Smooth muscle cell (in vitro differentiated cells): ENCODE data around the gene RPAP3. TPM values are rescaled to one million over a fixed set of nuclear protein-coding genes. Genes with fewer than 3 reads are reported as not detected.

Source experiments
- DNase-seq: peaks from one replicate; lab custom pipeline; 2025; ENCODE audit not compliant: unreplicated experiment; lab: John Stamatoyannopoulos, UW
- H2AFZ ChIP-seq: fragments of 200-600 bp; sonication (generic); 2 replicates; pipeline ENCODE4 v1.6.0; 2016; ENCODE audit warnings: antibody characterized with exemption, low read depth, mild to moderate bottlenecking
- H3F3A ChIP-seq: fragments of 200-600 bp; sonication (generic); 2 replicates; pipeline ENCODE4 v1.6.0; 2017; ENCODE audit warnings: antibody characterized with exemption, low read depth
- H3K27ac ChIP-seq: fragments of 200-600 bp; sonication (generic); 2 replicates; pipeline ENCODE4 v1.5.1; 2016; ENCODE audit warnings: low read depth, mild to moderate bottlenecking
- H3K27me3 ChIP-seq: fragments of 200-600 bp; sonication (generic); 2 replicates; pipeline ENCODE4 v1.6.1; 2016; ENCODE audit warnings: low read depth, mild to moderate bottlenecking
- H3K36me3 ChIP-seq: fragments of 200-600 bp; sonication (generic); 2 replicates; pipeline ENCODE4 v1.5.1; 2016; ENCODE audit warnings: low read depth
- H3K4me1 ChIP-seq: fragments of 200-600 bp; sonication (generic); 2 replicates; pipeline ENCODE4 v1.5.1; 2016; ENCODE audit warnings: low read depth
- H3K4me2 ChIP-seq: fragments of 200-600 bp; sonication (generic); 2 replicates; pipeline ENCODE4 v1.6.0; 2016; ENCODE audit warnings: mild to moderate bottlenecking
- H3K4me3 ChIP-seq: fragments of 200-600 bp; sonication (generic); 2 replicates; pipeline ENCODE4 v1.5.1; 2016; ENCODE audit warnings: mild to moderate bottlenecking
- H3K79me2 ChIP-seq: fragments of 200-600 bp; sonication (generic); 2 replicates; pipeline ENCODE4 v1.6.0; 2016; ENCODE audit warnings: low read depth, mild to moderate bottlenecking
- H3K9ac ChIP-seq: fragments of 200-600 bp; sonication (generic); 2 replicates; pipeline ENCODE4 v1.6.0; 2016; ENCODE audit warnings: low read depth
- H3K9me3 ChIP-seq: fragments of 200-600 bp; sonication (generic); replicated peaks from 2 replicates; pipeline ENCODE4 v1.5.1; 2016; ENCODE audit warnings: low read depth
- H4K20me1 ChIP-seq: fragments of 200-600 bp; sonication (generic); 2 replicates; pipeline ENCODE4 v1.6.0; 2016; ENCODE audit warnings: low read depth
- CTCF ChIP-seq: fragments of 200-600 bp; sonication (generic); IDR thresholded peaks from 2 replicates; pipeline ENCODE4 v1.5.1; 2017; ENCODE audit warnings: borderline replicate concordance, mild to moderate bottlenecking, antibody characterized with exemption; ENCODE audit not compliant: insufficient read depth, poor library complexity, severe bottlenecking
- WGBS: methylation state at CpG from one replicate; pipeline ENCODE4 v1.1.7; 2016; ENCODE audit warnings: low lambda C conversion rate; 5-methylcytosine and 5-hydroxymethylcytosine counted together
- polyA plus RNA-seq: library from polyadenylated mRNA; unstranded; fragments of >200 nt; fragmentation: Nextera tagmentation; extraction: Ambion mirVana; gene quantifications from 2 replicates; pipeline ENCODE4 v1.2.1, GENCODE V29; 2016
- total RNA-seq: library from RNA; depleted of rRNA; stranded (reverse); fragments of >200 nt; gene quantifications from 2 replicates; pipeline ENCODE4 v1.2.3, GENCODE V29; 2014

The RPAP3 gene
- total and polyA plus RNA-seq, 2 experiments from 2014 or later: 17.0 to 23.0 TPM

GRCh38 chr12:47737936-47738594 lies 32.2 kb upstream of the RPAP3 start:
- H3K27ac ChIP-seq: no peak overlapping the region
- no peak for TF ChIP-seq CTCF
- no peaks in the 10 kb centered on the region for H3K36me3 ChIP-seq
- H2AFZ ChIP-seq: no peak overlapping the region
- H4K20me1 ChIP-seq: no peaks in the 10 kb centered on the region
- H3K79me2 ChIP-seq: no peaks in the 10 kb centered on the region
- no peaks in the 10 kb centered on the region for H3K27me3 ChIP-seq
- DNase-seq: no peak
- H3K4me3 ChIP-seq: no peak overlapping the region
- no peak overlapping the region for H3K9ac ChIP-seq
- no peaks in the 10 kb centered on the region for H3K9me3 ChIP-seq
- 89% methylated on average over 11 of the region's 17 CpGs for WGBS
- no peaks in the 10 kb centered on the region for H3F3A ChIP-seq
- H3K4me1 ChIP-seq: peaks cover 23% of the 10 kb centered on the region
- H3K4me2 ChIP-seq: no peak overlapping the region

- no peak overlapping the region for H3K4me3 ChIP-seq
- no peaks in the 10 kb centered on the region for H3K27me3 ChIP-seq
- peaks cover 23% of the 10 kb centered on the region for H3K4me1 ChIP-seq
- 72% methylated on average over 19 of the region's 19 CpGs for WGBS
- no peaks in the 10 kb centered on the region for H3F3A ChIP-seq
- no peak overlapping the region for H2AFZ ChIP-seq
- no peak overlapping the region for H3K4me2 ChIP-seq
- H3K9ac ChIP-seq: no peak overlapping the region
- no peaks in the 10 kb centered on the region for H3K79me2 ChIP-seq
- DNase-seq: no peak
- H3K36me3 ChIP-seq: no peaks in the 10 kb centered on the region
- H4K20me1 ChIP-seq: no peaks in the 10 kb centered on the region
- no peak overlapping the region for H3K27ac ChIP-seq
- TF ChIP-seq CTCF: no peak
- H3K9me3 ChIP-seq: no peaks in the 10 kb centered on the region
Observed at GRCh38 chr12:47736877-47737676, 31.2 kb upstream of the RPAP3 start.

GRCh38 chr12:47736216-47736615 lies 30.4 kb upstream of the RPAP3 start:
- Histone ChIP-seq H3K9ac (no peak overlapping the region), H3K4me3 (no peak overlapping the region), H3K4me1 (peaks cover 16% of the 10 kb centered on the region), H3F3A (no peaks in the 10 kb centered on the region), H4K20me1 (no peaks in the 10 kb centered on the region), H3K79me2 (no peaks in the 10 kb centered on the region), H3K27ac (no peak overlapping the region), H3K36me3 (no peaks in the 10 kb centered on the region), H2AFZ (no peak overlapping the region), H3K27me3 (no peaks in the 10 kb centered on the region), H3K4me2 (no peak overlapping the region), H3K9me3 (no peaks in the 10 kb centered on the region)
- no peak for TF ChIP-seq CTCF
- DNase-seq: no peak
- WGBS: 81% methylated on average over 4 of the region's 4 CpGs
